ENCODE measurements around the gene MTA1.

The MTA1 gene

DNA sequence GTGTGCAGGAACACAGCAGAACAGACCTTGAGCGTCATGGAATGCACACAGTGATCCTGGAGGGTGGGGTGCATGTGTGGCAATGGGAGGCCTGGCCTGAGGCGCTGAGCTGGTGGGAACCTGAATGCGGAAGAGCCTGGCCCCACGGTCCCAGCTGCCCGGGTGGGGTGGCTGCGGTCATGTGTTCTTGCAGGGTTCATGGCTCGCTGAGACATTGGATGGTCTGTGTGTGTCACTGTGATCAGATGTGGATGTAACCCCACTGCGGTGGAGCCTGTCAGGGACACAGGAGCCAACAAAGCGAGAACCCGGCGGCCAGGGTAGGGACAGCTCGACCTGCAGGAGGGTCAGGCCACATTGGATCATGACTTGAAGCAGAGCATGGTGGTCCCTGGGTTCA, 23.2 kb downstream of the MTA1 start:
- no peak for DNase-seq (ENCODE audit: low read depth)
- no peak for TF ChIP-seq CTCF (IDR thresholded peaks at IDR 0.05; ENCODE audit: control insufficient read depth, insufficient read depth, low read depth, low read length, missing control alignments)
- H3K4me3 ChIP-seq (ENCODE audit: control insufficient read depth, low read depth, low read length): no peak overlapping the region

DNA sequence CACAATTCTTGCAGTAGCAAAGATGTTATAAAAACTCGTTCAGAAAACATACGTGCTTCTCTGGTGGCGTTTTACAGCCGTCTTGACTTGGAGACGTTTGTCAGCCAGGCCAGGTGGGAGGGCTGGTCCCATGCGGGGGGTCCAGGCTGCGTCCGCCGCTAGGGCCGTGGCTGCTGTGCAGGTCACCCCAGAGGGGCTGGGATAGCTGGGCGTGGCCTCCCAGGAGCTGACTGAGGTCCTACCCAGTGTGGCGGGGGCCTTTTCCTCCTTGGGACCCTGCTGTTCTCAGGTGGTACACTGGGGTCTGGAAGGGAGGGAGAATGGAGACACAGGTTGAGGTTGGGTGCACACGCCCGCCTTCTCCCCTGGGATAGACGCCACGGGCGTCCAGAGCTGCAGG, 25.2 kb downstream of the MTA1 start:
- DNase-seq (ENCODE audit: low read depth): no peak
- H3K4me3 ChIP-seq (ENCODE audit: control insufficient read depth, low read depth, low read length): no peak overlapping the region
- no peak for TF ChIP-seq CTCF (IDR thresholded peaks at IDR 0.05; ENCODE audit: control insufficient read depth, insufficient read depth, low read depth, low read length, missing control alignments)

GRCh38 chr14:105445290-105445689, 25.7 kb downstream of the MTA1 start:
- H3K4me3 ChIP-seq (ENCODE audit: control insufficient read depth, low read depth, low read length): no peak overlapping the region
- no peak for TF ChIP-seq CTCF (IDR thresholded peaks at IDR 0.05; ENCODE audit: control insufficient read depth, insufficient read depth, low read depth, low read length, missing control alignments)

DNA sequence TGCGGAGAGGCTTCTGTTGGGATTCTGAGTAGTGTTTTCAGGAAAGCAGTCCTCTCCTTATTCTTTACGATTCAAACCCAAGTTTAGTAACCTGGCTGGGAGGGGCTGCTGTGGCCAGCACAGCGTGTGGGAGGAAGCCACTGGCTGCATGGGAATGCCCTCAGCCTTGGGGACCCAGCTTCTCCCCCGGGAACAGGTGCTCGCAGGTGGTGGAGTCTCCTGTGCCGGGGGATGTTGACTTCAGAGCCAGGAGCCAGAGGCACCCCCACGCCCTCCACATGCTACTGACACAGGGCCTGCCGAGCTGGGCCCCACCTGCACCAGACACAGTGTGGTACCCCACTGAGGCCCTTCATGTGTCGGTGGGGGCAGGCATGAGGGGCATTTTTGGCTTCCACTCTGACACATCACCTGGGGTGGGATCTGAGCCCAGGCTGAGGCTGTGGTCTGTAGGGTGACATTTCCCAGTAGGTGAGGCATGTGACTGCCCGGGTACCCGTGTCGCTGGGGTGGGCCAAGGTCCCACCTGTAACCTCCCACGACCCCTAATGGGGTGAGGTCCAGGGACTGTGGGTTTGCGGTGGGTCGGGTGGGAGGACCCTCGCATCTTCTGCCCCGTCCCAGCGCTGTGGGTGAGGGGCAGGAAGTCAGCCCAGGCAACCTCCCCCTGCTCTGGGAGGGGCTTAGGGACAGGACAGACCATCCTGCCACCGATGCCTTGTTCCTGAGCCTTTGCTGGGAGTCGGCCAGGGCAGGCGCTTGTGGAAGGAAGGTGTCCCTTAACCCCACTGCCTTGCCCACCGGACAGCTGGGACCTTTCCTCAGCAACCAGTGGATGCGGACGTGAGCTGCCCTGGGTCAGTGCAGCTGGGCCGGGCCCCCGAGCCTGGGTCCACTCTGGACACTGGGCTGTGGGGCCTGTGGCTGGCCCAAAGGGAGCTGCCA, 26.5 kb downstream of the MTA1 start:
- H3K4me3 ChIP-seq (ENCODE audit: control insufficient read depth, low read depth, low read length): no peak overlapping the region
- no peak for TF ChIP-seq CTCF (IDR thresholded peaks at IDR 0.05; ENCODE audit: control insufficient read depth, insufficient read depth, low read depth, low read length, missing control alignments)
- DNase-seq (ENCODE audit: low read depth): no peak

More at GRCh38 chr14:105445290-105445689, 25.7 kb downstream of the MTA1 start:
- DNase-seq (ENCODE audit: low read depth): no peak

DNA sequence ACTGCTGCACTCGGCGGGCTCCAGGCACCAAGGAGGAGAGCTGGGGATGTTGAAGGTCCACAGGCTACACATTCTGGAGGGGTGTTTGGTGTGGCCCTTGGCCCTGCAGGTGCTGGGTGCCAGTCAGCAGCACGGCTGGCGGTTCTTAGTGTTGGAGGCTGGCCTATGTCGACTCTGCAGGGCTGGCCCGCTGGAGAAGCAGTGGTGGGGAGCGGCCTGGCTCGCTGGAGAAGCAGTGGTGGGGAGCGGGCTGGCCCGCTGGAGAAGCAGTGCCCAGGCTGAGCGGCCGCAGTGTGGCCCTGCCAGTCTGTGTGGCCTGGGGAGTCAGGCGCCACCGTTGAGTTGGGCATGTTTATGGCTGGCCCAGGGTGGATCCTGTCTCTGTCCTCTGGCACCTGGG, 27.3 kb downstream of the MTA1 start:
- DNase-seq (ENCODE audit: low read depth): no peak
- no peak overlapping the region for H3K4me3 ChIP-seq (ENCODE audit: control insufficient read depth, low read depth, low read length)
- no peak for TF ChIP-seq CTCF (IDR thresholded peaks at IDR 0.05; ENCODE audit: control insufficient read depth, insufficient read depth, low read depth, low read length, missing control alignments)

DNA sequence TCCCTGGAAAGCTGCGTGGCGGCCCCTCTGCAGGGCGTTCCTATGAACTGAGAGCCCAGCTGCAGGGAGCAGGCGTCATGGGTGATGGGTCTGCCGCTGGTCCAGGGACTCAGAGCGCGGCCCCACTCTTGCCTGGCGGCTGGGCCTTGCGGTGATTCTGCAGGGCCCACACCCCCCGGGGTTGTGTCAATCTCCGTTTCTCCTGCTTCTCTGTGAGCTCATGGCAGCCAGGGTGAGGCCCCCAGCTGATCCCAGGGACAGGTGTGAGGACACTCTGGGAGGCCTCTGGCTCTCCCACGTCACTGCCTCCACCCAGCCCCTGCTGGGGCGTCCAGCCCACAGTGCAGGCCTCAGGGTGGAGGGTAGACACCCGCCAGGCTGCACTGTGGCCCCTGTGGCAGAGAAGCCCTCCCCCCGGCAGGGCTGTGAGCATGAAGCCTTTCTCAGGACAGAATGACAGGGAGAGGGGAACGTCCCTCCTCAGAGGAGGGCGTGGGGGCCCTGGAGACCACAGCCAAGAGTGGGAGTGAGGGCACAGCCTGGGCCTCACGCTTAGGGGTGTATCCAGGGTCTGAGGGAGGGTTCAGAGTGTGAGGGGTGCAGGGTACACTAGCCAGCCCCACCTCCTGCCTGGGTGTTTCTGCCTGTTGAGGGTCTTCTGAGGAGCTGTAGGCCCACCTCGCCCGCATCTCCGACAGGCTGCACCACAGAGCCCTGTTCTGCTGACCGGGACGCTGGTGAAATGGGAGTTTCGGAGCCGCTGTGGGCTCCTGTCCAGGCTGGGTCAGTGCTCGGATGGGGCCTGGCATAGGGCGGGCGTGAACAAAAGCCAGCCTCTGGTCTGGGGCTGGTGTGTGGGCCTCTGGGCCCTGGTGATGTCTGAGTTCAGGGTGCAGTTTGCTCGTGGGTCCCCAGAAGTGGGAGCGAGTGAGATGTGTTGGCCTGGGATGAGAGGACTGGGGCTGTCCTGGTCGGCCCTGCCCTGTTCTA, 28.3 kb downstream of the MTA1 start:
- DNase-seq (ENCODE audit: low read depth): no peak
- H3K4me3 ChIP-seq (ENCODE audit: control insufficient read depth, low read depth, low read length): no peak overlapping the region
- no peak for TF ChIP-seq CTCF (IDR thresholded peaks at IDR 0.05; ENCODE audit: control insufficient read depth, insufficient read depth, low read depth, low read length, missing control alignments)
